ENCODE data around the gene IDI2. TPM values are rescaled to one million over a fixed set of nuclear protein-coding genes. Genes with fewer than 3 reads are reported as not detected.

The IDI2 gene
- total and polyA plus RNA-seq, 7 experiments from 2014 or later: not detected

- Mint-ChIP-seq H3K4me1 (peaks cover 0 to 9% (median 0%) of the 10 kb centered on the region in 7 donors), H3K27ac (no peak overlapping the region), H3K9me3 (peaks cover 0 to 2% (median 0%) of the 10 kb centered on the region in 11 donors), H3K36me3 (peaks cover 0 to 26% (median 9%) of the 10 kb centered on the region in 5 donors), H3K27me3 (no peaks in the 10 kb centered on the region), H3K4me3 (no peak overlapping the region)
- CTCF ChIA-PET: no interaction called here
- Histone ChIP-seq H3K9me3 (ENCODE audit: control insufficient read depth in 2 of 3, low read length in 3 of 3) (no peaks in the 10 kb centered on the region), H3K4me1 (ENCODE audit: control insufficient read depth in 2 of 2, insufficient read depth in 2 of 2, low read length in 2 of 2) (no peaks in the 10 kb centered on the region), H3K27ac (ENCODE audit: low read depth, low read length) (no peak overlapping the region), H3K27me3 (ENCODE audit: control insufficient read depth in 2 of 2, insufficient read depth in 2 of 2, low read length in 2 of 2) (no peaks in the 10 kb centered on the region), H3K36me3 (ENCODE audit: control insufficient read depth in 2 of 3, insufficient read depth in 3 of 3, low read length in 3 of 3) (peaks cover 0 to 19% (median 0%) of the 10 kb centered on the region in 3 experiments), H3K4me3 (ENCODE audit: low read length) (no peak overlapping the region)
- POLR2A ChIA-PET: interaction anchor here (1.1 kb wide), 1 partner anchor 12 kb away, joined by 6 read pairs; the partner anchor contains the start of gene IDI1
- ATAC-seq: no peak
- intact Hi-C loops (cut with micrococcal nuclease): no loop called here
- no peak for DNase-seq
Observed at GRCh38 chr10:1037098-1037497, 11.4 kb upstream of the IDI2 start.

GRCh38 chr10:1036341-1036791 is 10.7 kb upstream of the IDI2 start:
- H3K27me3 ChIP-seq (ENCODE audit: control insufficient read depth in 2 of 2, insufficient read depth in 2 of 2, low read length in 2 of 2): no peaks in the 10 kb centered on the region
- H3K9me3 ChIP-seq (ENCODE audit: control insufficient read depth in 2 of 3, low read length in 3 of 3): no peaks in the 10 kb centered on the region
- POLR2A ChIA-PET: interaction anchor here (1.1 kb wide), 1 partner anchor 12 kb away, joined by 6 read pairs; the partner anchor contains the start of gene IDI1
- peaks cover 0 to 18% (median 0%) of the 10 kb centered on the region in 3 experiments for H3K36me3 ChIP-seq (ENCODE audit: control insufficient read depth in 2 of 3, insufficient read depth in 3 of 3, low read length in 3 of 3)
- no peak for DNase-seq
- Mint-ChIP-seq H3K27me3 (no peaks in the 10 kb centered on the region), H3K27ac (no peak overlapping the region), H3K4me1 (peaks cover 0 to 9% (median 0%) of the 10 kb centered on the region in 7 donors), H3K4me3 (no peak overlapping the region), H3K36me3 (peaks cover 0 to 25% (median 9%) of the 10 kb centered on the region in 5 donors), H3K9me3 (peaks cover 0 to 2% (median 0%) of the 10 kb centered on the region in 11 donors)
- no peak overlapping the region for H3K27ac ChIP-seq (ENCODE audit: low read depth, low read length)
- H3K4me3 ChIP-seq (ENCODE audit: low read length): no peak overlapping the region
- no peaks in the 10 kb centered on the region for H3K4me1 ChIP-seq (ENCODE audit: control insufficient read depth in 2 of 2, insufficient read depth in 2 of 2, low read length in 2 of 2)
- CTCF ChIA-PET: no interaction called here
- peak; percentile 27 for ATAC-seq
- intact Hi-C loops (cut with micrococcal nuclease): no loop called here

GRCh38 chr10:1035201-1035600 is 9.5 kb upstream of the IDI2 start:
- DNase-seq (no peak), ATAC-seq (no peak)
- Mint-ChIP-seq H3K36me3 (peaks cover 0 to 17% (median 9%) of the 10 kb centered on the region in 5 donors), H3K4me1 (peaks cover 0 to 6% (median 0%) of the 10 kb centered on the region in 7 donors), H3K9me3 (peaks cover 0 to 2% (median 0%) of the 10 kb centered on the region in 11 donors), H3K27ac (no peak overlapping the region), H3K27me3 (no peaks in the 10 kb centered on the region), H3K4me3 (no peak overlapping the region)
- ChIA-PET POLR2A (interaction anchor here (1.6 kb wide), 1 partner anchor 14 kb away, joined by 3 read pairs; the partner anchor contains the start of gene IDI1), CTCF (no interaction called here)
- intact Hi-C loops (cut with micrococcal nuclease): no loop called here
- H3K9me3 ChIP-seq (ENCODE audit: control insufficient read depth in 2 of 3, low read length in 3 of 3): no peaks in the 10 kb centered on the region
- no peaks in the 10 kb centered on the region for H3K27me3 ChIP-seq (ENCODE audit: control insufficient read depth in 2 of 2, insufficient read depth in 2 of 2, low read length in 2 of 2)
- no peak overlapping the region for H3K27ac ChIP-seq (ENCODE audit: low read depth, low read length)
- peaks cover 0 to 9% (median 0%) of the 10 kb centered on the region in 3 experiments for H3K36me3 ChIP-seq (ENCODE audit: control insufficient read depth in 2 of 3, insufficient read depth in 3 of 3, low read length in 3 of 3)
- H3K4me3 ChIP-seq (ENCODE audit: low read length): no peak overlapping the region
- no peaks in the 10 kb centered on the region for H3K4me1 ChIP-seq (ENCODE audit: control insufficient read depth in 2 of 2, insufficient read depth in 2 of 2, low read length in 2 of 2)

- Histone ChIP-seq H3K4me3 (ENCODE audit: low read length) (no peak overlapping the region), H3K36me3 (ENCODE audit: control insufficient read depth in 2 of 3, insufficient read depth in 3 of 3, low read length in 3 of 3) (peaks cover 0 to 6% (median 0%) of the 10 kb centered on the region in 3 experiments), H3K4me1 (ENCODE audit: control insufficient read depth in 2 of 2, insufficient read depth in 2 of 2, low read length in 2 of 2) (no peaks in the 10 kb centered on the region), H3K9me3 (ENCODE audit: control insufficient read depth in 2 of 3, low read length in 3 of 3) (no peaks in the 10 kb centered on the region), H3K27ac (ENCODE audit: low read depth, low read length) (no peak overlapping the region), H3K27me3 (ENCODE audit: control insufficient read depth in 2 of 2, insufficient read depth in 2 of 2, low read length in 2 of 2) (no peaks in the 10 kb centered on the region)
- Mint-ChIP-seq H3K27me3 (no peaks in the 10 kb centered on the region), H3K27ac (no peak overlapping the region), H3K4me1 (peaks cover 0 to 6% (median 0%) of the 10 kb centered on the region in 7 donors), H3K9me3 (peaks cover 0 to 2% (median 0%) of the 10 kb centered on the region in 11 donors), H3K4me3 (no peak overlapping the region), H3K36me3 (peaks cover 0 to 14% (median 8%) of the 10 kb centered on the region in 5 donors)
- POLR2A ChIA-PET: interaction anchor here (1.6 kb wide), 1 partner anchor 14 kb away, joined by 3 read pairs; the partner anchor contains the start of gene IDI1
- DNase-seq: no peak
- no peak for ATAC-seq
- CTCF ChIA-PET: no interaction called here
- intact Hi-C loops (cut with micrococcal nuclease): no loop called here
Observed at GRCh38 chr10:1034758-1035157, 9.1 kb upstream of the IDI2 start.

GRCh38 chr10:1033601-1034000 is 7.9 kb upstream of the IDI2 start:
- no peaks in the 10 kb centered on the region for H3K27me3 ChIP-seq (ENCODE audit: control insufficient read depth in 2 of 2, insufficient read depth in 2 of 2, low read length in 2 of 2)
- Mint-ChIP-seq H3K9me3 (peaks cover 0 to 2% (median 0%) of the 10 kb centered on the region in 11 donors), H3K4me1 (peaks cover 0 to 6% (median 0%) of the 10 kb centered on the region in 7 donors), H3K36me3 (peaks cover 0 to 14% (median 8%) of the 10 kb centered on the region in 5 donors), H3K27ac (no peak overlapping the region), H3K27me3 (no peaks in the 10 kb centered on the region), H3K4me3 (no peak overlapping the region)
- POLR2A ChIA-PET: interaction anchor here (2.0 kb wide), 1 partner anchor 11 kb away, joined by 5 read pairs; no protein-coding TSS in a partner anchor
- H3K9me3 ChIP-seq (ENCODE audit: control insufficient read depth in 2 of 3, low read length in 3 of 3): no peaks in the 10 kb centered on the region
- DNase-seq: no peak
- ATAC-seq: no peak
- H3K4me1 ChIP-seq (ENCODE audit: control insufficient read depth in 2 of 2, insufficient read depth in 2 of 2, low read length in 2 of 2): no peaks in the 10 kb centered on the region
- no peak overlapping the region for H3K4me3 ChIP-seq (ENCODE audit: low read length)
- intact Hi-C loops (cut with micrococcal nuclease): no loop called here
- no peak overlapping the region for H3K27ac ChIP-seq (ENCODE audit: low read depth, low read length)
- H3K36me3 ChIP-seq (ENCODE audit: control insufficient read depth in 2 of 3, insufficient read depth in 3 of 3, low read length in 3 of 3): no peaks in the 10 kb centered on the region
- CTCF ChIA-PET: no interaction called here

GRCh38 chr10:1029838-1030237 is 4.2 kb upstream of the IDI2 start:
- H3K4me1 Mint-ChIP-seq: peaks cover 0 to 3% (median 0%) of the 10 kb centered on the region in 7 donors
- CTCF ChIA-PET: no interaction called here

GRCh38 chr10:1026578-1026977 is 919 bp upstream of the IDI2 start:
- no peak overlapping the region for H3K4me3 Mint-ChIP-seq
- Histone ChIP-seq H3K4me1 (ENCODE audit: control insufficient read depth in 2 of 2, insufficient read depth in 2 of 2, low read length in 2 of 2) (no peaks in the 10 kb centered on the region), H3K36me3 (ENCODE audit: control insufficient read depth in 2 of 3, insufficient read depth in 3 of 3, low read length in 3 of 3) (no peaks in the 10 kb centered on the region), H3K27me3 (ENCODE audit: control insufficient read depth in 2 of 2, insufficient read depth in 2 of 2, low read length in 2 of 2) (no peaks in the 10 kb centered on the region), H3K9me3 (ENCODE audit: control insufficient read depth in 2 of 3, low read length in 3 of 3) (no peaks in the 10 kb centered on the region), H3K27ac (ENCODE audit: low read depth, low read length) (no peak overlapping the region), H3K4me3 (ENCODE audit: low read length) (no peak overlapping the region)
- peaks cover 0 to 3% (median 0%) of the 10 kb centered on the region in 7 donors for H3K4me1 Mint-ChIP-seq
- intact Hi-C loops (cut with micrococcal nuclease): no loop called here
- ATAC-seq (no peak), DNase-seq (no peak)
- no peaks in the 10 kb centered on the region for H3K9me3 Mint-ChIP-seq
- ChIA-PET CTCF (no interaction called here), POLR2A (interaction anchor here (0.6 to 1.2 kb wide), 3 partner anchors 13 to 162 kb away, joined by 3 read pairs; no protein-coding TSS in a partner anchor)
- no peak overlapping the region for H3K27ac Mint-ChIP-seq
- no peaks in the 10 kb centered on the region for H3K27me3 Mint-ChIP-seq
- peaks cover 0 to 7% (median 1%) of the 10 kb centered on the region in 5 donors for H3K36me3 Mint-ChIP-seq

More at GRCh38 chr10:1029838-1030237, 4.2 kb upstream of the IDI2 start:
- Histone ChIP-seq H3K9me3 (ENCODE audit: control insufficient read depth in 2 of 3, low read length in 3 of 3) (no peaks in the 10 kb centered on the region), H3K36me3 (ENCODE audit: control insufficient read depth in 2 of 3, insufficient read depth in 3 of 3, low read length in 3 of 3) (no peaks in the 10 kb centered on the region), H3K4me3 (ENCODE audit: low read length) (no peak overlapping the region), H3K27me3 (ENCODE audit: control insufficient read depth in 2 of 2, insufficient read depth in 2 of 2, low read length in 2 of 2) (no peaks in the 10 kb centered on the region), H3K27ac (ENCODE audit: low read depth, low read length) (no peak overlapping the region), H3K4me1 (ENCODE audit: control insufficient read depth in 2 of 2, insufficient read depth in 2 of 2, low read length in 2 of 2) (no peaks in the 10 kb centered on the region)
- Mint-ChIP-seq H3K27ac (no peak overlapping the region), H3K27me3 (no peaks in the 10 kb centered on the region), H3K9me3 (peaks cover 0 to 2% (median 0%) of the 10 kb centered on the region in 11 donors), H3K4me3 (no peak overlapping the region), H3K36me3 (peaks cover 0 to 7% (median 0%) of the 10 kb centered on the region in 5 donors)
- DNase-seq (no peak), ATAC-seq (no peak)
- POLR2A ChIA-PET: interaction anchor here (0.6 kb wide), 1 partner anchor 43 kb away, joined by 3 read pairs; no protein-coding TSS in a partner anchor
- intact Hi-C loops (cut with micrococcal nuclease): no loop called here

All from naive thymus-derived CD4-positive, alpha-beta T cell (primary cell).